CD4-positive, alpha-beta T cell (primary cell): ENCODE measurements around the gene MCOLN3. TPM values are rescaled to one million over a fixed set of nuclear protein-coding genes. Genes with fewer than 3 reads are reported as not detected.
A peak's percentile ranks its signal among the peaks of the same experiment; 100 is the strongest.

Source experiments
- ATAC-seq: fragments of 200-7000 bp; cut with Tn5 transposase; one replicate; pipeline ENCODE4 v1.10.0; 2022; ENCODE audit warnings: mild to moderate bottlenecking; ENCODE audit not compliant: poor library complexity
- CTCF ChIA-PET: fragments of 350-600 bp; sonication (Branson Sonifier 250); formaldehyde crosslinking; loops from one replicate; lab custom pipeline; 2021; ENCODE audit warnings: antibody characterized with exemption, inconsistent platforms; lab: Charles Lee
- POLR2A ChIA-PET: fragments of 350-600 bp; sonication (Branson Sonifier 250); formaldehyde crosslinking; loops from one replicate; lab custom pipeline; 2021; ENCODE audit warnings: antibody characterized with exemption, inconsistent platforms; lab: Charles Lee
- DNase-seq, 14 experiments: peaks; one replicate each; pipeline ENCODE4 v3.0.0-alpha.2; 2013 to 2020; ENCODE audit warnings: mixed read lengths in 2 of 14
- H3K27ac ChIP-seq, 2 donors: one replicate each; pipeline versions ENCODE4 v1.5.1 to v1.7.0; 2013; ENCODE audit warnings: low read length in 2 of 2, low read depth in 1 of 2, mild to moderate bottlenecking in 1 of 2
- H3K27me3 ChIP-seq, 2 experiments: 1 replicate in 1 of 2; 2 replicates in 1 of 2; pipeline versions ENCODE4 v1.6.1 to v1.7.0; 2013; ENCODE audit warnings: low read length in 2 of 2, control low read depth in 1 of 2, mild to moderate bottlenecking in 1 of 2, moderate library complexity in 1 of 2; ENCODE audit not compliant: insufficient read depth in 2 of 2, control insufficient read depth in 1 of 2
- H3K36me3 ChIP-seq: one replicate; pipeline ENCODE4 v1.6.1; 2013; ENCODE audit warnings: low read length, control low read depth; ENCODE audit not compliant: insufficient read depth
- H3K4me1 ChIP-seq: one replicate; pipeline ENCODE4 v1.6.1; 2013; ENCODE audit warnings: low read length, control low read depth; ENCODE audit not compliant: insufficient read depth
- H3K4me3 ChIP-seq: one replicate; pipeline ENCODE4 v1.5.1; 2013; ENCODE audit warnings: mild to moderate bottlenecking, low read length, moderate library complexity
- H3K9me3 ChIP-seq, 2 experiments: 1 replicate in 1 of 2; 2 replicates in 1 of 2; pipeline versions ENCODE4 v1.6.1 to v1.7.0; 2013; ENCODE audit warnings: low read length in 2 of 2, mild to moderate bottlenecking in 2 of 2, control low read depth in 1 of 2, moderate library complexity in 1 of 2; ENCODE audit not compliant: control insufficient read depth in 1 of 2, insufficient read depth in 1 of 2
- H3K27ac Mint-ChIP-seq: one replicate; pipeline ENCODE4 v1.8.0; 2020; ENCODE audit warnings: mixed read lengths
- H3K27me3 Mint-ChIP-seq: one replicate; pipeline ENCODE4 v1.8.0; 2021; ENCODE audit warnings: mixed read lengths
- H3K36me3 Mint-ChIP-seq: one replicate; pipeline ENCODE4 v1.8.0; 2021; ENCODE audit warnings: low read depth, mixed read lengths
- H3K4me1 Mint-ChIP-seq: one replicate; pipeline ENCODE4 v1.8.0; 2021; ENCODE audit warnings: low read depth, mixed read lengths
- H3K4me3 Mint-ChIP-seq: one replicate; pipeline ENCODE4 v1.8.0; 2020; ENCODE audit warnings: mild to moderate bottlenecking, mixed read lengths
- H3K9me3 Mint-ChIP-seq: one replicate; pipeline ENCODE4 v1.8.0; 2020; ENCODE audit warnings: mixed read lengths
- intact Hi-C, 2 experiments: fragments of 100-400 bp; cut with DNase I in 1 of 2; cut with micrococcal nuclease in 1 of 2; formaldehyde crosslinking; loops; one replicate each; pipeline versions ENCODE4 v1.15.1 to v1.9.0; 2023 to 2025; cut with DNase I, micrococcal nuclease
- total RNA-seq, 174 experiments: library from RNA in 2 of 174; stranded (reverse) in 2 of 174; gene quantifications; one replicate each; pipeline ENCODE4 v1.2.3 and lab custom pipeline; 2021 to 2026
- TF ChIP-seq, protein P1 (sequence below): fragments of 200-600 bp; IDR thresholded peaks from one replicate; pipeline ENCODE4 v1.8.0; 2022; ENCODE audit warnings: antibody characterized with exemption, mild to moderate bottlenecking

Gene MCOLN3
- total RNA-seq, 2 experiments from 2014 or later: 0.14 to 0.22 TPM

DNA sequence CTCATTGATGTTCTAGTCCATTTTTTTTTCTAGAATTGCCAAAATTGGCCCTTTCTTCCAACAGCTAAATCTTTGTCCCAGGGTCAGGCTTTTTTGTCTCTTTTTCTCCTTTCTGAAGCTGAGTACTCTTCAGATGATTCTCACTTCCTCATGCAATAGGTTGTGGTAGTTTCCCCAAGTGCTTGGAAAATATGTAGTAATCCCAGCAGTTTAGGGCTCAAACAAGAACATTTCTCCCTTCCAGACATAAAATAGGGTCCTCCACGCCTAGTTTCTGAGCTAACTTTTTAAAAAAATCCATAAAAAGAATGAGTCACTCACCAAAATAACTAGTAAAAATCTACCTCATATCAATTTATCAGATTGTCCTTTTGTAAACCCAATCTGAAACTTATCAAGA, 10.0 kb upstream of the MCOLN3 start:
- Histone ChIP-seq H3K27ac (no peak overlapping the region), H3K4me1 (peaks cover 10% of the 10 kb centered on the region), H3K27me3 (peaks cover 0 to 3% of the 10 kb centered on the region in 2 experiments), H3K36me3 (no peaks in the 10 kb centered on the region), H3K9me3 (no peaks in the 10 kb centered on the region), H3K4me3 (no peak overlapping the region)
- Mint-ChIP-seq H3K4me3 (no peak overlapping the region), H3K27ac (no peak overlapping the region), H3K9me3 (no peaks in the 10 kb centered on the region), H3K27me3 (peaks cover 26% of the 10 kb centered on the region), H3K4me1 (peaks cover 10% of the 10 kb centered on the region), H3K36me3 (no peaks in the 10 kb centered on the region)
- ChIA-PET CTCF (no interaction called here), POLR2A (no interaction called here)
- no peak for ATAC-seq
- DNase-seq: peak in 2 of 14 experiments; percentile 18 to 20
- TF ChIP-seq, protein P1, sequence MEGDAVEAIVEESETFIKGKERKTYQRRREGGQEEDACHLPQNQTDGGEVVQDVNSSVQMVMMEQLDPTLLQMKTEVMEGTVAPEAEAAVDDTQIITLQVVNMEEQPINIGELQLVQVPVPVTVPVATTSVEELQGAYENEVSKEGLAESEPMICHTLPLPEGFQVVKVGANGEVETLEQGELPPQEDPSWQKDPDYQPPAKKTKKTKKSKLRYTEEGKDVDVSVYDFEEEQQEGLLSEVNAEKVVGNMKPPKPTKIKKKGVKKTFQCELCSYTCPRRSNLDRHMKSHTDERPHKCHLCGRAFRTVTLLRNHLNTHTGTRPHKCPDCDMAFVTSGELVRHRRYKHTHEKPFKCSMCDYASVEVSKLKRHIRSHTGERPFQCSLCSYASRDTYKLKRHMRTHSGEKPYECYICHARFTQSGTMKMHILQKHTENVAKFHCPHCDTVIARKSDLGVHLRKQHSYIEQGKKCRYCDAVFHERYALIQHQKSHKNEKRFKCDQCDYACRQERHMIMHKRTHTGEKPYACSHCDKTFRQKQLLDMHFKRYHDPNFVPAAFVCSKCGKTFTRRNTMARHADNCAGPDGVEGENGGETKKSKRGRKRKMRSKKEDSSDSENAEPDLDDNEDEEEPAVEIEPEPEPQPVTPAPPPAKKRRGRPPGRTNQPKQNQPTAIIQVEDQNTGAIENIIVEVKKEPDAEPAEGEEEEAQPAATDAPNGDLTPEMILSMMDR: no peak
- intact Hi-C loops: no loop called here

DNA sequence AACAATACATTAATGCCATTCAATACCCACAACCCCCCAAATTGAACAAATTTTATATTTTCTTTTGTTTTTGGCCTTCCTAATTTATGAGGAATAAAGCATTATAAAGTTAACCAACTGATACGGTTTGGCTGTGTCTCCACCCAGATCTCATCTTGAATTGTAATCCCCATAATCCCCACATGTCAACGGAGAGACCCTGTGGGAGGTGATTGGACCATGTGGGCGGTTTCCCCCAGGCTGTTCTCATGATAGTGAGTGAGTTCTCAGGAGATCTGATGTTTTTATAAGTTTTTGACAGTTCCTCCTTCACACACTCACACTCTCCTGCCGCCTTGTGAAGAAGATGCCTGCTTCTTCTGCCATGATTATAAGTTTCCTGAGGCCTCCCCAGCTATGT, 6.4 kb upstream of the MCOLN3 start:
- H3K4me1 Mint-ChIP-seq: peaks cover 16% of the 10 kb centered on the region
- CTCF ChIA-PET: interaction anchor here (1.7 kb wide), 1 partner anchor 110 kb away, joined by 3 read pairs; no protein-coding TSS in a partner anchor
- no peaks in the 10 kb centered on the region for H3K36me3 Mint-ChIP-seq
- peaks cover 16% of the 10 kb centered on the region for H3K27me3 Mint-ChIP-seq
- Histone ChIP-seq H3K27ac (no peak overlapping the region), H3K4me3 (no peak overlapping the region), H3K9me3 (no peaks in the 10 kb centered on the region), H3K27me3 (peaks cover 3 to 10% of the 10 kb centered on the region in 2 experiments), H3K36me3 (no peaks in the 10 kb centered on the region), H3K4me1 (peaks cover 9% of the 10 kb centered on the region)
- no peak for ATAC-seq
- no peaks in the 10 kb centered on the region for H3K9me3 Mint-ChIP-seq
- DNase-seq: no peak
- POLR2A ChIA-PET: no interaction called here
- no peak overlapping the region for H3K4me3 Mint-ChIP-seq
- no peak overlapping the region for H3K27ac Mint-ChIP-seq
- intact Hi-C loops: no loop called here
- TF ChIP-seq, protein P1: no peak

- ChIA-PET CTCF (interaction anchor here (0.6 to 1.2 kb wide), 3 partner anchors 13 to 210 kb away, joined by 3 to 5 read pairs (median 3); partner anchors contain the start of gene C1orf52), POLR2A (no interaction called here)
- DNase-seq (peak in 2 of 14 experiments; percentile 13), ATAC-seq (no peak)
- Mint-ChIP-seq H3K9me3 (no peaks in the 10 kb centered on the region), H3K36me3 (no peaks in the 10 kb centered on the region), H3K27ac (no peak overlapping the region), H3K4me1 (peaks cover 33% of the 10 kb centered on the region), H3K4me3 (peak overlapping the region; percentile 46), H3K27me3 (peaks cover 54% of the 10 kb centered on the region)
- Histone ChIP-seq H3K9me3 (peaks cover 0 to 8% of the 10 kb centered on the region in 2 experiments), H3K4me1 (peaks cover 26% of the 10 kb centered on the region), H3K27ac (no peak overlapping the region), H3K36me3 (no peaks in the 10 kb centered on the region), H3K27me3 (peaks cover 33 to 55% of the 10 kb centered on the region in 2 experiments), H3K4me3 (no peak overlapping the region)
- intact Hi-C loops: loop anchor here in 1 of 2 experiments (1.0 to 5.0 kb wide), 2 partner anchors 38 to 153 kb away; partner anchors contain the start of gene SYDE2
- TF ChIP-seq, protein P1: no peak
Observed at GRCh38 chr1:85049735-85050166, 1.5 kb upstream of the MCOLN3 start.
